Heart left ventricle (tissue), 13 donors: ENCODE data around the gene CLECL1.

Experiments used
- CTCF ChIP-seq, 12 donors: fragments of 200-600 bp; sonication (generic) in 4 of 12; IDR thresholded peaks; one replicate each; pipeline versions ENCODE4 v1.5.0 to v1.8.0; 2018 to 2022; ENCODE audit warnings: antibody characterized with exemption in 12 of 12, mild to moderate bottlenecking in 5 of 12
- POLR2A ChIP-seq, 2 donors: fragments of 450-650 bp; IDR thresholded peaks; one replicate each; pipeline ENCODE4 v1.6.1; 2017; ENCODE audit warnings: antibody characterized with exemption in 2 of 2, mild to moderate bottlenecking in 2 of 2, moderate library complexity in 2 of 2
- donor health status: ischemic (EF 13 %, LVEDD 7.1; RV severe dilation, severe dysfunction).
- donor health status: DM: no; HTN: yes; CAD: no.
- donor health status: DM: no; HTN: no; CAD: no.
- donor health status: ischemic (EF 25% LVEDD 6.9; RV normal size, moderate dysfunction).
- donor health status: ischemic (EF 25% LVEDD 5.7; RV mildly dilated, moderate dysfunction).
- donor health status: ischemic (EF 35%, LVEDD 5.7; RV mildly dilated, moderate dysfunction).
- donor health status: nonischemic (EF 11% LVEDD 7.7; RV severe dilation, severe dysfunction).
- donor health status: DM: yes; HTN: yes; CAD: no.
- donor health status: PGD.
- donor health status: ischemic (EF 29% LVEDD 5.4; RV normal size, mild dysfunction).
- donor health status: nonischemic (EF 23%, LVEDD 6.1; RV moderate dilation, normal function).

- TF ChIP-seq POLR2A (IDR thresholded peaks at IDR 0.05) = no peak
- no peak for TF ChIP-seq CTCF (IDR thresholded peaks at IDR 0.05)
Observed at GRCh38 chr12:9753498-9753897, 20.6 kb upstream of the CLECL1 start.
